GM18499 (cell line): Measurements from ENCODE around the gene PGBD2.
"Not testable (repeated sequence)": the region's sequence is repeated elsewhere in the genome, so short reads cannot be mapped to it uniquely, and the experiment has no call there.

Experiments used
- ATAC-seq: cut with Tn5 transposase; IDR thresholded peaks from one replicate; pipeline ENCODE4 v1.9.1; 2021; ENCODE audit warnings: moderate number of reproducible peaks; ENCODE audit not compliant: insufficient read depth, unreplicated experiment

PGBD2 gene, protein sequence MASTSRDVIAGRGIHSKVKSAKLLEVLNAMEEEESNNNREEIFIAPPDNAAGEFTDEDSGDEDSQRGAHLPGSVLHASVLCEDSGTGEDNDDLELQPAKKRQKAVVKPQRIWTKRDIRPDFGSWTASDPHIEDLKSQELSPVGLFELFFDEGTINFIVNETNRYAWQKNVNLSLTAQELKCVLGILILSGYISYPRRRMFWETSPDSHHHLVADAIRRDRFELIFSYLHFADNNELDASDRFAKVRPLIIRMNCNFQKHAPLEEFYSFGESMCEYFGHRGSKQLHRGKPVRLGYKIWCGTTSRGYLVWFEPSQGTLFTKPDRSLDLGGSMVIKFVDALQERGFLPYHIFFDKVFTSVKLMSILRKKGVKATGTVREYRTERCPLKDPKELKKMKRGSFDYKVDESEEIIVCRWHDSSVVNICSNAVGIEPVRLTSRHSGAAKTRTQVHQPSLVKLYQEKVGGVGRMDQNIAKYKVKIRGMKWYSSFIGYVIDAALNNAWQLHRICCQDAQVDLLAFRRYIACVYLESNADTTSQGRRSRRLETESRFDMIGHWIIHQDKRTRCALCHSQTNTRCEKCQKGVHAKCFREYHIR

GRCh38 chr1:248906009-248906752 lies at the start of gene PGBD2:
TSS of gene PGBD2 (plus strand) at chr1:248906235. CDS start at chr1:248913863, 7,628 bp downstream.
- ATAC-seq = peak; percentile 78

DNA sequence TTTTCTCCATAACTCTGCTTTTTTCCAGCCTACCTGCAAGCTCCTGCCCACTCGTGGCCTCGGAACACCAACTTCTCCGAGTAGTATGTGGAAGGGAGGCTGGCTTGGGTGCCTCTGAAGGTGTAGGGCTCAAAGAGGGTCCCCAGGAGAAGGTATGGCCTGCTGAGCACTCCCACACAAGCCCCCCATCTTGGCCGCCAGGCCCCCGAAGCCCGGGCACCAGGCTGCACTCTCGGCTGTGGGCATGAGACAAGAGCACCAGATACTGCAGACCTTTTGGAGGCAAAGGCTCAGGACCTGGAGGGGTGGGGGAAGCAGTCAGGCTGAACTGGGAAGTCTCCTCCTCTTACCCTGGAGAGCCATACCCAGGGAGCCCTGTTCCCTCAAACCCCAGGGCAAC lies 48.8 kb upstream of the PGBD2 start:
- ATAC-seq = no peak

GRCh38 chr1:248857749-248858095 lies 48.3 kb upstream of the PGBD2 start:
- no peak for ATAC-seq

GRCh38 chr1:248858096-248858890 lies 47.7 kb upstream of the PGBD2 start:
- peak; percentile 17 for ATAC-seq

GRCh38 chr1:248858891-248859889 lies 46.8 kb upstream of the PGBD2 start, which contains the start of gene ZNF692:
TSS of gene ZNF692 (minus strand) at chr1:248859085. CDS start at chr1:248858309, 776 bp downstream.
- ATAC-seq = peak; percentile 55

DNA sequence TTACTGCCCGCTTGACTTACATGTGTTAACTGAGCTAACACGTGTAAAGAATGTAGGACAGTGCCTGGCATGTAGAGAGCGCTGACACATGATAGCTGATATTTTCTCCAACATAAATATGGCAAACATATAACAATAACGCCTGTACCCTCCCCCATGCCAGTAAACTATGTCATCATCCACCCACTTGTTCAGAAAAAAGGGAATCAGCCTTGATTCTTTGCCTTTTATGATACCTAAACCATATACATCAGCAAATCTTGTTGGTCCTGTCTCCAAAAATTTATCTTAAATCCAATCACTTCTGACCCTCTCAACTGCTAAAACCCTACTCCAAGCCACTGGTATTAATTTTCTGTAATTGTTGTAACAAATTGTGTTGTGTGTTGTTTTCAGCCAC lies 46.0 kb upstream of the PGBD2 start:
- ATAC-seq = no peak

- no peak for ATAC-seq
Observed at GRCh38 chr1:248861616-248862015, 44.4 kb upstream of the PGBD2 start.

GRCh38 chr1:248862695-248862997 lies 43.4 kb upstream of the PGBD2 start:
- ATAC-seq = peak; percentile 4

DNA sequence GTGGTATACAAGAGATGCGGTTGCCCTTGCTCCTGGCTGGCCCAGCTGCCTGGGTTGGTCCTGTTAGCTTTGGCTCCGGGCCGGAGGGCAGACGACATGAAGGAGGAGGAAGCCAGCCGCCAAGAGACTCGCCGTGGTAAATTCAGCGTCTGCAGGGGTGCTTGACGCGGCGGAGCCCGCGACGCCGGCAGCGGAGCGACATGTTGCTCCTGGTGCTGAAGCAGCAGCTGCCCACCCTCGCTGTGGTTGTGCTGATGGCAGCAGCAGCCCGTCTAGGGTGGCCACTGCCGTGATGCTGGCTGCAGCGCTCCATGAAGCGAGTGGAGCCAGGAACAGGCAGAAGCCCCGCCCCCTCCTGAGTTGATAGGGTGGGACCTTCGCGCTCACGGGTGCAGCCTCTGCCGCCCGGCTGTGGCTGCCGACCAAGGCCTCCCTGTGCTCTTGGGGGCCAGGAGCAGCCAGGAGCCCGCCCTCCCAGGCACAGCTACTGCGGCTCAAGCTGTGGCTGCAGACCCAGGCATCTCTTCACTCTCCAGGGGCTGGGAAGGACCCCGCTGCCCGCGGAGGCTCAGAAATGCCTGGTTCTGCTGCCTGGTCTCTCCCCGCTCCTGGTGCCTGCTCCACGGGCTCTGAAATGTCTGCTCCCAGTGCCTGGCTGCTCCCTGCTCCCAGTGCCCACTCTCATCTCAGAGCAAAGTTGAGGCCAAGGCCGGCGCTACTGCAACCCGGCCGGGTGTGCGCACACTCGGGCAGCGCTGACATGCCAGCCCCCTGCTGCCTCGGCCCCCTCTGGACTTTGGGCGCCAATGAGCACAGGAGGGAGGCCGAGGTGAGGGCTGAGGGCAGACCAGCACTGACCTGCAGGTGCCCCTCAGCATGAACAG lies 42.8 kb upstream of the PGBD2 start:
- peak; percentile 46 for ATAC-seq

- no peak for ATAC-seq
Observed at GRCh38 chr1:248871837-248872401, 34.1 kb upstream of the PGBD2 start.

- ATAC-seq = peak; percentile 19
Observed at GRCh38 chr1:248872752-248873408, 33.2 kb upstream of the PGBD2 start.

DNA sequence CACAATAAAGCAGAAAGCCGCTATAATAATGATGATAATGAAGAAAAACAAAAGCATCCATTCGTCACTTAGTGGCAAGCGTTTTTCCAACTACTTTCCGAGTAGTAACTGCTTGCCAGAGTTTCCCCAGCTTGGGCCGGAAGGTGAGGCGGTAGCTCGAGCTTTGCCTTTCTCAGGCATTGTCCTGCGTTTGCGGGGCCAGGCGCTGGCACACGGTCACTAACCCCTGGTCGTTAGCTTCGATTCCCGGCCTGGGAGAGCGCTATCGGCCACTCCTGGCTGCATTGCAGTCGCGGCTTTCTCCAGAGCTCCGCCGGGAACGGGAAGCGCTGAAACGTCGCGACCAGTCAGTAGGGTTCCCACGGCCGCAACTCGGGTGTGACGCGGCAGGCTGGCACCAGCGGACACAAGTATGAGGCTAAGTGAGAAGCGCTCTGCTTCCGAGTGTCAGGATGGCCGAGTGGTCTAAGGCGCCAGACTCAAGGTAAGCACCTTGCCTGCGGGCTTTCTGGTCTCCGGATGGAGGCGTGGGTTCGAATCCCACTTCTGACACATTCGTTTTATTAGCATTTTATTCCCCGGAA lies 32.5 kb upstream of the PGBD2 start:
- ATAC-seq = peak; percentile 40

DNA sequence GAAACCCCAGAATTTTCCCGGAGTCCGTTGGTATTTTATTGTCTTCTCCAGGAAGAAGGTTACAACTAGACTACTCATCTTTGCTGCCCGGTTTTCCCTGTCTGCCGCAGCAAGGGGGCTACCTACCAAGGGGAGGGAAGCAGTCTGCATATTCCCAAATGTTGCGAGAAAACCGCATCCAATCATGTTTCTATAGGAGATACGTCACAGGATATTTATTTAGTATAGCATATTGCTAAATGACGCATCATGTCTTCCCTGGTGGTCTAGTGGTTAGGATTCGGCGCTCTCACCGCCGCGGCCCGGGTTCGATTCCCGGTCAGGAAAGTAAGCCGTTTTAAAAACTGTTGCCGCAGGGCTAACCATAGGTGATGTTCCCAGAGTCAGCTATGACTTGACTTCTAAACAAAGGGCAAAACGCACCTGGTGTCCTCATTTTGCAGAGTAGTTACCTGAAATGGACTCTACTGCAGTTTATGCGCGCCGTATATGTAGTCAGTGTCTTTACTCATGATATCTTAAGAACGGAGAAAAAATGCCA lies 32.0 kb upstream of the PGBD2 start:
- ATAC-seq = peak; percentile 58

- no peak for ATAC-seq
Observed at GRCh38 chr1:248881261-248881660, 24.8 kb upstream of the PGBD2 start.

GRCh38 chr1:248882427-248882826 lies 23.6 kb upstream of the PGBD2 start:
- ATAC-seq = not testable (repeated sequence)

DNA sequence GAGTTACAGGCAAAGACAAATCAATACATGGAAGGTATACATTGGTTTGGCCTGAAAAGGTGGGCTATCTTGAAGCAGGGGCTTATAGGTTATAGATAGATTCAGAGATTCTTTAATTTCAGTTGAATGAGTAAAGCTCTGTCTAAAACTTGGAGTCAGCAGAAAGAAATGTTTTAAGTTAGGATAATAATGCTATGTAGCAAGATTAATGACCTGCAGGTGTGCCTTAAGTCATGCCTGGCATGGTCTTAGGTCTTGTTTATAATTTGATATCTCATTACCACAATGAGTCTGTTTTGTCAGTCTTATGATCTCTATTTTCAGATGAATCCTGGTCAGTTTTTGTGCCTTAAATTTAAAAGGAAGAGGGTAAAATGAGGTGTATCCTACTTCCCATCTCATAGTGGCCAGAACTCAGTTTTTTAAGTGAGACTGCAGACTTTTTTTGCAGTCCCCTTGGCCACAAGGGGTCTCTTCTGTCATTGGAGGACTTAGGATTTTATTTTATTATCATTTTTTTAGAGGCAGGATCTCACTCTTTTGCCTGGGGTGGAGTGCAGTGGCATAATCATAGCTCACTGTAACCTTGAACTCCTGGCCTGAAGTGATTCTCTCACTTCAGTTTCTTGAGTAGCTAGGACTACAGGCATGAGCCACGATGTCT lies 21.3 kb upstream of the PGBD2 start:
- ATAC-seq = no peak
